Epithelial cell of proximal tubule (primary cell): ENCODE data around the gene SLC24A3. TPM values are rescaled to one million over a fixed set of nuclear protein-coding genes. Genes with fewer than 3 reads are reported as not detected.

Experiments used
- DNase-seq: peaks from one replicate; pipeline ENCODE4 v3.0.0-alpha.2; 2011; ENCODE audit warnings: low read depth
- H3K4me3 ChIP-seq: 2 replicates; pipeline ENCODE4 v1.5.1; 2011; ENCODE audit warnings: low read depth, mild to moderate bottlenecking, low read length
- total RNA-seq: library from RNA; depleted of rRNA; stranded (reverse); fragments of >200 nt; gene quantifications from 2 replicates; pipeline ENCODE4 v1.2.3, GENCODE V29; 2015
- TF ChIP-seq, protein P1 (sequence below): conservative IDR thresholded peaks from 2 replicates; pipeline ENCODE4 v1.5.1; 2012; ENCODE audit warnings: low read depth, mild to moderate bottlenecking, low read length

The SLC24A3 gene
- total RNA-seq, 1 donor from 2014 or later: not detected

DNA sequence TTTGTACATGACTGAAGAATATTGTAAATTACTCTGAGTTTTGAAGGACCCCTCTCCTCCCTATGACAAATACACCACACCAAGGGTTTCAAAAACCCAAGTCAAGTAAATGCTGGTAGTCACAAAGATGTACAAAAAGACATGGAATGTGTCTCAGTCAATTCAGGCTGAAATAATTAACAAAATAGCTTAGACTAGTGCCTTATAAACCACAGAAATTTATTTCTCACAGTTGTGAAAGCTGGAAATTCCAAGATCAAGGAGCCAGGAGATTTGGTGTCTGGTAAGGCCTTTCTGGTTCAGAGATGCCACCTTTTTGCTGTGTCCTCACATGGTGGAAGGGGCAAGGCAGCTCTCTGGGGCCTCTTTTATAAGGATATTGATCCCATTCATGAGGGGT lies 343.3 kb downstream of the SLC24A3 start:
- TF ChIP-seq, protein P1, sequence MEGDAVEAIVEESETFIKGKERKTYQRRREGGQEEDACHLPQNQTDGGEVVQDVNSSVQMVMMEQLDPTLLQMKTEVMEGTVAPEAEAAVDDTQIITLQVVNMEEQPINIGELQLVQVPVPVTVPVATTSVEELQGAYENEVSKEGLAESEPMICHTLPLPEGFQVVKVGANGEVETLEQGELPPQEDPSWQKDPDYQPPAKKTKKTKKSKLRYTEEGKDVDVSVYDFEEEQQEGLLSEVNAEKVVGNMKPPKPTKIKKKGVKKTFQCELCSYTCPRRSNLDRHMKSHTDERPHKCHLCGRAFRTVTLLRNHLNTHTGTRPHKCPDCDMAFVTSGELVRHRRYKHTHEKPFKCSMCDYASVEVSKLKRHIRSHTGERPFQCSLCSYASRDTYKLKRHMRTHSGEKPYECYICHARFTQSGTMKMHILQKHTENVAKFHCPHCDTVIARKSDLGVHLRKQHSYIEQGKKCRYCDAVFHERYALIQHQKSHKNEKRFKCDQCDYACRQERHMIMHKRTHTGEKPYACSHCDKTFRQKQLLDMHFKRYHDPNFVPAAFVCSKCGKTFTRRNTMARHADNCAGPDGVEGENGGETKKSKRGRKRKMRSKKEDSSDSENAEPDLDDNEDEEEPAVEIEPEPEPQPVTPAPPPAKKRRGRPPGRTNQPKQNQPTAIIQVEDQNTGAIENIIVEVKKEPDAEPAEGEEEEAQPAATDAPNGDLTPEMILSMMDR: no peak
- DNase-seq: no peak
- H3K4me3 ChIP-seq: no peak overlapping the region

DNA sequence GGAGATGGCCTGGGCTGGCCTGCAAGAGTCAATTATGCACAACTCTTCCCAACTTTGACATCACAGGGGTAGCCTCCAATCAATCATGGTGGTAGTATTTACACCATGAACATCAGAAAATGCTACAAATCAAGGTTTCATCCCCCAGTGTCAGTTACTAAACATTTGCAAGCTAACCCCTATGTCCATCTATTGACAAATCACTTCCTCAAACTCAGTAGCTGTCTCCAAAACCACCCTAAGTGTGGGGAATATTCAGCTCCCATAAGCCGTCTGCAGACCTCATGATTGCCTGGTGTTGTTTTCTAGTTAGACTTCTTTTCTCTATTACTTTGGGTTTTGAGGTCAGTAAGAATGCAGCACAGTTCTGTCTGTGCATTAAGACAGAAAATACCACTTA lies 344.8 kb downstream of the SLC24A3 start:
- no peak for DNase-seq
- H3K4me3 ChIP-seq: no peak overlapping the region
- TF ChIP-seq, protein P1: no peak

DNA sequence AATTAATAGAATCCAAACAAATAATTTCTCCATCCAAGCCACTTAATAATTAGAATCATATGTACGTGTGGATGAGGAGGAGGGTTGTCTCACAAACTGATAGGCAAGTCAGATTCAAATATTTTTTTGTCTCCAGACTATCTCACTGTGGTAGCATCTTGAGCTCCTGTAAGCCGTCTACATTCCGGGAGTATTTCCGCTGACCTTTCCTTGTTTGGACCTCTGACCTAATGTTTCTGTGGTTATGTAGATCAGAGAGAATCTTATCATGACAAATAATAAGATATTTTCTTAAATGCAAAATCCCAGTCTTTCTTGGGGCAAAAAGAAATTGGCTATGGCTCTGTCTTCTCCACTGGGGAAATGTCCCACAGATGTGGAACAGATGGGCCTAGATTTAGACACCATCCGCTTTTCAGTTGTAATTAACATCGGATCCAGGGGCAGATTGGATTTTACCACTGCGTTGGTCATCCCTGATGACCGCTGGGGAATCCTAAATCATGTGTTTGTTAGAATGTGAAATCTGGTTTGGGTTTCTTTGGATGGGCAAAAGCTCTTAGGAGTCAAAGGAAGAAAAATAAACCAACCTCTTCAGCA lies 348.5 kb downstream of the SLC24A3 start:
- TF ChIP-seq, protein P1: no peak
- no peak for DNase-seq
- H3K4me3 ChIP-seq: no peak overlapping the region

DNA sequence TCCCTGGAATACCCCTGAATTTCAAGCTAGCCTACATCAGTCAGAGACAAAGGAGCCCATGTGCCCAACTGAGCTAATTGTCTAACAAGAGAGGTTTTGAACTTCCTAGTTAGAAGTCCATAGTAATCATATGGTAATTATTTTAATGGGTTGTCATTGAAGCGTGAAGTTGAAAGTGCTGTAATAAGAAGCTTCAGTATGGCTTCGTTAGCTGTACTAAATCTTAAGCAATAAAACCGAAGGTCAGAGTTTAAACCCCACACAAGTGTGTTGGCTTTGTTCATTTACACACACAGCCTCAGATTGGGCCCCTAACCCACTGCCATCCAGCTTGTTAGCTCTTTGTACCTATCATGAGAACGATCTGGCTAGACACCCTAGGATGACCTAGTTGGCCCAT lies 350.0 kb downstream of the SLC24A3 start:
- TF ChIP-seq, protein P1: no peak
- H3K4me3 ChIP-seq: no peak overlapping the region
- no peak for DNase-seq

DNA sequence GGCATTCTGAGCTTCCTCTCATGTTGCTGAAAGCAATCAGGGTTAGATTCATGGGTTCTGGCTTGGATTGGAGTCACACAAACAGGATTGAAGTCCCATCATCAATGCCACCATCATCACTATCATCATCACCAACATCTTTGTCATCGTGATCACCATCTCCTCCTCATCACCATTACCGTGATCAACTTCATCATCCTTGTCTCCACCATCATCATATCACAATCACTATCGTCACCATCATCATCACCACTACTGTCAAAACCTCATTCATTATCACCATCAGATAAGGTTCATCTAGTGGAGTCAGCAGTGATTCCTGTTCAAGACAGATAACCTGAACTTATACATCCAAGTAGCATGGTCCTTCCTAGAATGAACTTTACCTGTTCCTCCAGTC lies 351.8 kb downstream of the SLC24A3 start:
- DNase-seq: no peak
- TF ChIP-seq, protein P1: no peak
- no peak overlapping the region for H3K4me3 ChIP-seq

DNA sequence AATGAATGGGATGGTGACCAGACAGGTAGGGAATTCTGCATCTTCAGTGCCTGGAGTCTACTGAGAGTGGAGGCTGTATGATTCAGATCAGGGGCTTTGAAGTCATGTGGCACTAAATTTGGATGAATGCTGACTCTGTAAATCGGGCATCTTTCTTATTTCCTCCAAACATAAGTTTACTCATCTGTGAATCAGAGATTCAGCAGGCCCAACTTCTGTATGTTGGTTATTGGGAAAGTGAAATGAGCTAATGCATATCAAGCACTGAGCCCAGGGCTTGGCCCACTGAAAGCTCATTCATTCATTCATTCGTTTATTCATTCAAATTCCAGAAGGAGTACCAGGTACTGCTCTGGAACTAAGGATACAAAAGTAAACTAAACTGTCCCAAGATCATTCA lies 353.3 kb downstream of the SLC24A3 start:
- TF ChIP-seq, protein P1: no peak
- H3K4me3 ChIP-seq: no peak overlapping the region
- no peak for DNase-seq

DNA sequence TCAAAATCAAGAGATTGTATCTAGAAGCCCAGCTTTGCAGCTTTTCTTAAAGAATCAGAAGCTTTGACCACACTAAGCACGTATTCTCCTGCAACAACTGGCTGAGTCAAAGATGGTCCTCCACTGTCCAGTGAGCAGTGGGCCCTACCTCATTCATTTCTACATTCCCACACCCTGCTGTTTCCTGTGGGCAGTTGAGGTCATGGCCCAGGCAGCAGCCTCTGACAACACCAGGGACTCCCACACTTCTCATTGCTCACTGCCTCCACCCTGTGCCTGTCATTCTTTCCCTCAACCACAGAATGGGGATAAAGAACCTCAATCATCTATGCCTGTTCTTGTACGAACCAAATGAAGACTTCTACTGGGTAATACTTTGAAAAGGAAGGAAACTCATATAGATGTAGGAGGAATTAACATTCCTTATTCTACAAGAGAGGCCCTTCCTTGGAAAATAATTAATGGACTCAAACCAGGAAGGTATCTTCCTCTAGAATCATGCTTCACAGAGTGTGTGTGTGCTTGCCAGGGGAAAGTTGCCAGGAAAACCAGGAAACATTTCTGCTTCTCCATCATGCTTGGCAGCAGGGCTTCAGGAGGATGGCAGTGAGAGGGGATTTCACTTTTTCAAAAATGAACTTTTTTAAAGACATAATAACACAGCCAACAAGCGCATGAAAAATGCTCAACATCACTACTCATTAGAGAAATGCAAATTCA lies 353.9 kb downstream of the SLC24A3 start:
- DNase-seq: peak; percentile 82
- TF ChIP-seq, protein P1: no peak
- no peak overlapping the region for H3K4me3 ChIP-seq
